Measurements from ENCODE around the gene ADD1. TPM values are rescaled to one million over a fixed set of nuclear protein-coding genes. Genes with fewer than 3 reads are reported as not detected.

ADD1 gene
- total RNA-seq, 1 experiment from 2014 or later: 163 TPM

- H4K91ac ChIP-seq (ENCODE audit: insufficient read length, low read depth, low read length): no peak overlapping the region
- Mint-ChIP-seq H3K9me3 (no peaks in the 10 kb centered on the region), H3K36me3 (ENCODE audit: insufficient read depth in 1 of 3, low read depth in 3 of 3) (peaks cover 22 to 49% (median 42%) of the 10 kb centered on the region in 3 experiments; a peak in 6 of 7 replicates), H3K27ac (no peak overlapping the region), H3K4me1 (peaks cover 16 to 18% of the 10 kb centered on the region in 2 experiments), H3K4me3 (no peak overlapping the region), H3K27me3 (ENCODE audit: low read depth) (no peaks in the 10 kb centered on the region)
- no peak for TF ChIP-seq CTCF (conservative IDR thresholded peaks at IDR 0.05)
- H3K4me1 ChIP-seq (ENCODE audit: insufficient read depth, low read length): peaks cover 3% of the 10 kb centered on the region; the same call in 1 of the 2 replicates
- no peak overlapping the region for H4K5ac ChIP-seq (ENCODE audit: insufficient read length, low read depth, low read length)
- H3K9me3 ChIP-seq (ENCODE audit: control insufficient read depth, low read depth, low read length): no peaks in the 10 kb centered on the region
- H3K79me2 ChIP-seq (ENCODE audit: insufficient read depth, low read length): no peaks in the 10 kb centered on the region
- WGBS (ENCODE audit: extremely low coverage, insufficient read length, low lambda C conversion rate): no CpG with 5 or more reads among the region's 9 CpGs
- H3K56ac ChIP-seq (ENCODE audit: insufficient read length, low read depth, low read length): no peak overlapping the region
- no peak overlapping the region for H3K9ac ChIP-seq (ENCODE audit: extremely low read depth, insufficient read length, low read length)
- H3K4ac ChIP-seq (ENCODE audit: low read depth, low read length): no peak overlapping the region
- no peaks in the 10 kb centered on the region for H3K23me2 ChIP-seq (ENCODE audit: insufficient read length, low read depth, low read length, poor library complexity, severe bottlenecking)
- no peaks in the 10 kb centered on the region for H4K20me1 ChIP-seq (ENCODE audit: control insufficient read depth, insufficient read depth, insufficient read length)
- H3T11ph ChIP-seq (ENCODE audit: low read length): no peak overlapping the region
- no peak overlapping the region for H2AFZ ChIP-seq (ENCODE audit: low read length)
- no peak overlapping the region for H2BK5ac ChIP-seq (ENCODE audit: insufficient read length, low read length)
- no peak overlapping the region for H3K4me2 ChIP-seq (ENCODE audit: insufficient read depth, insufficient read length, low read length)
- H4K8ac ChIP-seq (replicated peaks; ENCODE audit: insufficient read length, low read depth, low read length): no peak overlapping the region
- H2BK120ac ChIP-seq (ENCODE audit: low read depth, low read length, poor library complexity, severe bottlenecking): no peak overlapping the region
- H3K18ac ChIP-seq (ENCODE audit: insufficient read length, low read depth, low read length): no peak overlapping the region
- H2BK12ac ChIP-seq (ENCODE audit: insufficient read length, low read depth, low read length): no peak overlapping the region
- no peak overlapping the region for H3K27ac ChIP-seq (ENCODE audit: insufficient read length, low read depth, low read length)
- no peak for DNase-seq
- H2BK15ac ChIP-seq (ENCODE audit: low read depth, low read length): no peak overlapping the region
- H2AK5ac ChIP-seq (ENCODE audit: insufficient read length, low read length): no peak overlapping the region
- no peak overlapping the region for H2BK20ac ChIP-seq (ENCODE audit: low read depth, low read length, poor library complexity, severe bottlenecking)
- H3K23ac ChIP-seq (ENCODE audit: insufficient read length, low read depth, low read length): no peak overlapping the region
- H3K27me3 ChIP-seq (ENCODE audit: insufficient read depth, low read length): no peaks in the 10 kb centered on the region
- no peak overlapping the region for H3K14ac ChIP-seq (ENCODE audit: insufficient read depth, low read length)
- H3K79me1 ChIP-seq (ENCODE audit: insufficient read depth, low read depth, low read length, poor library complexity, severe bottlenecking): no peaks in the 10 kb centered on the region
Measured at GRCh38 chr4:2886161-2886560, 42.5 kb downstream of the ADD1 start.
